VCaP (cell line): Measurements from ENCODE around the gene PTPRJ.
A peak's percentile ranks its signal among the peaks of the same experiment; 100 is the strongest.

Experiments
- H3K27ac ChIP-seq: fragments of 450-650 bp; 2 replicates; pipeline ENCODE4 v1.5.1; 2017
- CTCF ChIP-seq: fragments of 450-650 bp; conservative IDR thresholded peaks from 2 replicates; pipeline ENCODE4 v1.5.1; 2017; ENCODE audit warnings: mild to moderate bottlenecking, moderate library complexity

PTPRJ gene

DNA sequence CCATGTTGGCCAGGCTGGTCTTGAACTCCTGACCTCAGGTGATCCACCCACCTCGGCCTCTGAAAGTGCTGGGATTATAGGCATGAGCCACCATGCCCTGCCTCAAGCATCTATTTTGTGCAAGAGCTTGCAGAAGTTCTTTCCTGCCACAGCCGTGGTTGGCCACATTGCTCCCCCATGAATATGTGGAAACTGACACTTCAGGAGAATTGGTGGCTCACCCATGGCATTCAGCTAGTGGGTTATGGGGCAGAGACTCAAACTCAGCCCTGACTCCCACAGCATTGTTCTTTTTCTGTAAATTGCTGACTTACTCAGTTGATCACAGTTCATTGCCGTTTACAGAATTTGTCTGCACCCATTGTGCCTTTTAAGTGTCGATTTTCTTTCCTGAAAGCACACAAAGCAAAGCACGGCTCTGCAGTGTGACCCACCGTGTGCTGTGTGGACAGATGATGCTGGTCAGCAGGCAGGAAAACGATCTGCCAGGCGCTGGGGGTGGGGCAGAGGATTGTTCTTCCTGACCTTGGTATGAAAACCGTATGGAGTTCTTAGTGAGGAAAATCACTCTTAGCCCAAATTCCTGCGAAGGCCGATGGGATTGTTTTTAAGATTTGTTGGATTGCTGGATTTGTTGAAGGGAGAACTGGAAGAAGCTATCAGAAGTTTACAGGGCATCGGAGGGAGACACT lies 115.6 kb downstream of the PTPRJ start:
- peak overlapping the region; percentile 96 for H3K27ac ChIP-seq
- no peak for TF ChIP-seq CTCF

- peak overlapping the region; percentile 96; the same call in 1 of the 2 replicates for H3K27ac ChIP-seq
- TF ChIP-seq CTCF: no peak
Measured at GRCh38 chr11:48096588-48097525, 116.5 kb downstream of the PTPRJ start.

GRCh38 chr11:48098024-48098423 lies 117.7 kb downstream of the PTPRJ start:
- TF ChIP-seq CTCF: no peak
- H3K27ac ChIP-seq: no peak overlapping the region

- no peak overlapping the region for H3K27ac ChIP-seq
- TF ChIP-seq CTCF: no peak
Measured at GRCh38 chr11:48099916-48100446, 119.6 kb downstream of the PTPRJ start.

- TF ChIP-seq CTCF: no peak
- H3K27ac ChIP-seq: peak overlapping the region; percentile 1; the same call in 1 of the 2 replicates
Measured at GRCh38 chr11:48101044-48101733, 120.8 kb downstream of the PTPRJ start.

DNA sequence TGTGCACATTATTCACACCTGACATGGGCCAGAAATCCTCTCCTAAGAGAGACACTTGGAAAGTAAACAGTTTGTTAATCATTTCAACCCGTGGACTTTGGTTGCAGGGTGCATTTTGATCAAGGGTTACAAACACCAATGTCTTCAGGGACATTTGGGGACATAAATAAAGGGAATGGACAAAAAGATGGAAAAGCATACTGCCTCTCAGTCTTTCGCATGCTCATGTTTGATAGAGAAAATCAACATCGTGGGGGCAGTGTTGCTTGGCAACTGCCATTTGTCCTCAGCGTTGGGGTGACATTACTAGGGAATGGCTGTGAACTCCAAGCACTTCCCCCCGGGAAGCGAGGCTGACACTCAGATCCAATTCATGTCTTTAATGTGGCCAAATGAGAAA lies 121.6 kb downstream of the PTPRJ start:
- no peak for TF ChIP-seq CTCF
- H3K27ac ChIP-seq: no peak overlapping the region
